CD4-positive, alpha-beta T cell treated with Interferon gamma for 1 hour (primary cell): ENCODE data around the gene ETNK1.
"Not testable (repeated sequence)": the region's sequence is repeated elsewhere in the genome, so short reads cannot be mapped to it uniquely, and the experiment has no call there.

Experiments
- DNase-seq: peaks from one replicate; pipeline ENCODE4 v3.0.0-alpha.2; 2020

The ETNK1 gene

DNA sequence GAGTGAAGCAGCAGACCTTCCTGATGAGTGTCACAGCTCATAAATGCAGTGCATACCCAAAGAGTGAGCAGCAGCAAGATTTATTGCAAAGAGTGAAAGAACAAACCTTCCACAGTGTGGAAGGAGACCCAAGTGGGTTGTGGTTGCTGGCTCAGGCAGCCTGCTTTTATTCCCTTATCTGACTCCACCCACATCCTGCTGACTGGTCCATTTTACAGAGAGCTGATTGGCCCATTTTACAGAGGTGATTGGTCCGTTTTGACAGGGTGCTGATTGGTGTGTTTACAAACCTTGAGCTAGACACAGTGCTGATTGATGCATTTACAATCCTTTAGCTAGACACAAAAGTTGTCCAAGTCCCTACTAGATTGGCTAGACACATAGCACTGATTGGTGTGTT is 67.5 kb downstream of the ETNK1 start:
- not testable (repeated sequence) for DNase-seq

DNA sequence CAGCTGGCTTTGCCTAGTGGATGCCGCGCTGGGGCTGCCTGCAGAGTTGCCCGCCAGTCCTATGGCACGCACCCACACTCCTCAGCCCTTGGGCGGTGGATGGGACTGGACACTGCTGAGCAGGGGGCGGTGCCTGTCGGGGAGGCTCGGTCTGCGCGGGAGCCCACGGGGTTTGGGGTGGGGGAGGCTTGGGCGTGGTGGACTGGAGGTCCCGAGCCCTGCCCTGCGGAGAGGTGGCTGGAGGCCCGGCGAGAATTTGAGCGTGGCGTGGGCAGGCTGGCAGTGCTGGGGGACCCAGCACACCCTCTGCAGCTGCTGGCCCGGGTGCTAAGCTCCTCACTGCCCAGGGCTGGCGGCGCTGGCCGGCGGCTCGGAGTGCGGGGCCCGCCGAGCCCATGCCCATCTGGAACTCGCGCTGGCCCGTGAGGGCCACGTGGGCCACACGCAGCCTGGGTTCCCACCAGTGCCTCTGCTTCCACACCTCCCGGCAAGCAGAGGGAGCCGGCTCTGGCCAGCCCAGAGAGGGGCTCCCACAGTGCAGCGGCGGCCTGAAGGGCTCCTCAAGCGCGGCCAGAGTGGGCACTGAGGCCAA is 68.1 kb downstream of the ETNK1 start:
- DNase-seq: no peak

DNA sequence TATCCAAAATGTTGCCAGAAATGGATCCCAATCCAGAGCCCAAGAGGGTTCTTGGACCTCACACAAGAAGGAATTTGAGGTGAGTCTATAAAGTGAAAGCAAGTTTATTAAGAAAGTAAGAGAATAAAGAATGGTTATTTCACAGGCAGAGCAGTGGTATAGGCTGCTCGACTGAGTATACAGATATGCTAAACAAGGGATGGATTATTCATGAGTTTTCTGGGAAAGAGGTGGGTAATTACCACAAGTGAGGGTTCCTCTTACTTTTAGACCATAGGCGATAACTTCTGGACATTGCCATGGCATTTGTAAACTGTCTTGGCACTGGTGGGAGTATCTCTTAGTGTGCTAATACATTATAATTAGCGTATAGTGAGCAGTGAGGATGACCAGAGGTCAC is 73.6 kb downstream of the ETNK1 start:
- no peak for DNase-seq

DNA sequence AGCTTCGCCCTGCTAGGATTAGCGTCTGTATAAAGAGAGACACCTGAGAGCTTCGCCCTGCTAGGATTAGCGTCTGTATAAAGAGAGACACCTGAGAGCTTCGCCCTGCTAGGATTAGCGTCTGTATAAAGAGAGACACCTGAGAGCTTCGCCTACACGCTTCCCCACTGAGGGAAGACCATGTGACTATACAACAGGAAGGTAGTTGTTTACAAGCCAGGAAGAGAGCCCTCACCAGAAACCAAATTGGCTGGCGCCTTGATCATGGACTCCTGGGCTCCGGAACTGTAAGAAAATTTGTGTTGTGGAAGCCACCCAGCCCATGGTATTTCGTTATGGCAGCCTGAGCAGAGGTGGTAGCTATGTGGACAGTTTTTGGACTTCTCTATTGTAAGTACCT is 74.7 kb downstream of the ETNK1 start:
- DNase-seq: not testable (repeated sequence)

DNA sequence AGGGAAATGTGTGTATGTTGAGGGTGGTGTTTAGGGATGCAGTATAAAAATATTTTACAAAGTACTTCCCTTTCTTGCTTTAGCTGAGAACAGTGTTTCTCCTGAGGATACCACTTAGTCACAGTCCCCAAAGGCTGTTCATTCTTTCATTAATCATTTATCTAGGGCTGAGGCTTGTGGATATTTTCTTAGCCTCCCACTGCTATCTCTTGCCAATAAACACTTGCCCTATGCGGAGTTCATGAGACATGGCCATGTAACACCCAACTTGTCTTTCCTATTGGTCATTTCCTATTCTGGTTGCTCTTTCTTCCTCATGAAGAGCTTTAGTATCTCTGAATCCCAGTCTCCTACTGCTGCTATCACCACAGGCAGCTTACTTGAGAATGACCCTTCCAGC is 75.1 kb downstream of the ETNK1 start:
- no peak for DNase-seq

DNA sequence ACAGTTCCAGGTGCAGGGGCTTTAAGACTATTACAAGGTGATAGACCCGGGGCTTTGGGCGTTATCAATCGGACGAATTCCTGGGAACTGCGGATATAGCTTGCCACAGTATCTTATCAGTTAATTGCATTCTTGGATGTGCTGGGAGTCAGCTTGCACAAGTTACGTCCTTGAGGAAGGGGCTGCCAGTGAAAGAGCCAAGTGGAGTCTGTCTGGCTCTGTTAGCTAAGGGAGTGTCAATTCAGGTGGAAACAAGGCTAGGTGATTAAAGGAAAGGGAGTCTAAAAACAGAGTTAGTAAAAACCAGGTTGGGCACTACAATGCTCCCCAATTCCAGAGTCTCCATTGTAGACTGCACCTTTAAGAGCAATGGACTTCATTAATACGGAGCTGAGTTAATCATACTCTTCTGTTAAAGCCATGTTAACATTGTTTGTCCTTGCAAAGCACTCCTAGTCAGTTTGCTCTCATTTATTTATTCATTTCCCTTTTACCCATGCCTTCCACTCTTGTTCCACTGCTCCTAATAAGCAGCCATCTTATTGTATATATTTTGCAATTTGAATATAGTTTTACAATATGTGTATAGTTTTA is 76.3 kb downstream of the ETNK1 start:
- not testable (repeated sequence) for DNase-seq

DNA sequence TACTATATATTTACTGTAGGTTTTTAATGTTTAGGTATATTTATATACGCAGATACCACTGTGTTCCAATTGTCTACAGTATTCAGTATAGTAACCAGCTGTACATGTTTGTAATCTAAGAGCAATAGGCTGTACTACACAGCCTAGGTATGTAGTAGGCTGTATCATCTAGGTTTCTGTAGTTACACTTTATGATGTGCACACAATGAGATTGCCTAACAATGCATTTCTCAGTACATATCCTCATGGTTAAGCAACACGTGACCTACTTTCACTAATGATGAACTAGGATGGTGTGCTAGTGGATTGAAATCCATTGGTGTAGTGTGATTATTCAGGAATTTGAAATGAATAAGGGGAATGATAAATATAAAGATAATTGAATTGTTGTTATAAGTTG is 77.7 kb downstream of the ETNK1 start:
- no peak for DNase-seq

DNA sequence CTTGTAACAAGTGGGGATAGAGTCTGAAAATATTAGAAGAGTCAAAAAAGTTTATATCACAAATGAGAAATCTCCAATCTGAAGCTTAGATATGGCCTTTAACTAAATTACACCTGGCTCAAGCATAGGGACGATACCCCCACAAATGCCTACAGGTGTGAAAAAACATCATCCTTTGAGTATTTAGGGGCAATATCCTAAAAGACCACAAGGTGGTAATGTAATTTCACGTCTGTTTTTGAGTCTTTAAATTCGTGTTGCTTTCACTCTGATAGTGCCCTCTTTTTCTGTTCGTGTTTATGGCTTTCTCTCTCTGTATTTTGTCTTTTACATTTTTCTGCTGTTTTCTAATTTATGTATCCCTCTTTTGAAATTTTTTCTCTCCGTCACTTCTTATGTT is 84.3 kb downstream of the ETNK1 start:
- DNase-seq: no peak

DNA sequence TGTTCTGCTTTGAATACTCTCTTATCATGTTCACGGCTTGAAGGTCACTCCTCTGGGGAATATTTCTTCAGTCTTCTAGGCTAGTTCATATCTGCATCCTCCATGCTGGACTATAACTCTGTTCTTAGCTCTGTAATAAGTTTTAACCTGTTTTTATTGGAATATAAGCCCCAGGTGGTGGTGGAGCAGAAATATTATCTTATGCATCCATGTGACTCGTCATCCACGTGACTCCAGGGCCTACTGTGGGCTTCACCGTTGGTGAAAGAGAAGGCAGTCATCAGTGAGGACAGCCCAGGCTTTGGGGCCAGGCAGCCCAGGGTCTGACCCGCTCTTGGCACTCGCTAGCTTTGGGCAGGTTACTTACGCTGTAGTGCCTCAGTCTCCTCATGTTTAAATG is 87.1 kb downstream of the ETNK1 start:
- DNase-seq: no peak

DNA sequence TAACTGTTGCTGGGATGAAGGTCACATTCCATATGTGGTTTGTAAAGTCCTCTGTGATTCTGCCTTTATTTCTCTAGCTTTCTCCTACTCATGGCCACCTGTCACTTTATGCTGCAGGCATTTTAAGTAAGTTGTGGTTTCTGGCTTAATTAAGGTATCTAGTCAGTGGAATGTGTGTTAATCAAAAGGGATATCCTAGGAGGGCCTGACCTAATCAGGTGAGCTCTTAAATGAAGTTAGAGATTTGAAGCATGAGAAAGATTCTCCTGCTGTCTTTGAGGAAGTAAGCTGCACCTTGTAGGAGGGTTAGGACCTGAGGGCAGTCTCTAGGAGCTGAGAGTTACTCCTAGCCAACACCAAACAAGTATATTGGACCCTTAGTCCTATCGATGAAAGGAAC is 90.3 kb downstream of the ETNK1 start:
- no peak for DNase-seq

DNA sequence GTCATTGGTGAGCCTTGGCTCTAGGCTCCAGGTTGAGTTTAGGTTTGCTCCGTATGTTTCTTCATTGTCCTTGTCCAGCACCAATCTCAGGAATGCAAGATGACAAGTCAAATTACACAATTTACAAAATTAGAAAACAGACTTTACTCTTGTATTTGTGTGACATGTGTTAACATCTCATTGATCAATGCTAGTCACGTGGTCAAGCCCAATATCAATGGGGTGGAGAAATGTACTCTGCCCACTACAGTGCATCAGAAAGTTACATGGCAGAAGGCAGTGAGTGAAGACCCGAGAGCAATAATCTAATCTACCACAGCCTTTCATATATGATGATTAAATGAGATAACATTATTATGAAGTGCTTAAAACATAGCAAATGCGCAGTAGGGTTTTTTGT is 94.8 kb downstream of the ETNK1 start:
- no peak for DNase-seq

DNA sequence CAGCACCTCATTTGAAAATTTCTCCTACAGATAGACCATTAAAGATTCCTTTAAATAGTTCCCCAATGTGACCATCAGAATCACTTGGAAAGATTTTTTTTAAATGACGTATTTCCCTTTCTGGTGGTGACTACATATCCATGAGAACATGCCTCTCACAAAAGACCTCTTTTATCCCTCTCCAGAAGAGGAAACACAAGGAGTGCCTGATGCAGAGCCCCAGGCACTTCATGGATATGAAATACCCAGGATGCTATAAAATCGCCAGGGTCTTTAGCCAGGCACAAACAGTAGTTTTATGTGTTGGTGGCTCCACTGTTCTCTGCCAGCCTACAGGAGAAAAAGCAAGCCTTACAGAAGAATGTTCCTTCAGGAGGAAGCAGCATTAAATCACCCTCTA is 97.1 kb downstream of the ETNK1 start:
- DNase-seq: no peak

DNA sequence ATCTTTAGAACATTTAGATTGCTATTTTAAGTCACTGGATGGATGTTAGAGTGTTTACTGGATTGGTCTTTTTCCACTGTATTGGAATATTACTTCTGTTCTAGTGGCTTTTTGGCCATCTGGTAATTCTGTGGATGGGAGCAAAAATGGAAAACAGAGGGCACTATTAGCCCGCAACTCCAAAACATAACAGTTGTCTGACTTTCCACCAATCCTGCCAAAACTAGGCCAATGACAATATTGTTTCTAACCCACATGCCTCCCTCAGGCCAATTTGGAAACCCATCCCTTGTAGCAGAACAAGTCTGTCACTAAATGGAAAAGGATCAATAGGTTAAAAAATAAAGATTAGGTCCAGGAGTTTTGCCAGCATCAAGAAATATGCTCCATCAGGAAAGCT is 97.8 kb downstream of the ETNK1 start:
- no peak for DNase-seq

DNA sequence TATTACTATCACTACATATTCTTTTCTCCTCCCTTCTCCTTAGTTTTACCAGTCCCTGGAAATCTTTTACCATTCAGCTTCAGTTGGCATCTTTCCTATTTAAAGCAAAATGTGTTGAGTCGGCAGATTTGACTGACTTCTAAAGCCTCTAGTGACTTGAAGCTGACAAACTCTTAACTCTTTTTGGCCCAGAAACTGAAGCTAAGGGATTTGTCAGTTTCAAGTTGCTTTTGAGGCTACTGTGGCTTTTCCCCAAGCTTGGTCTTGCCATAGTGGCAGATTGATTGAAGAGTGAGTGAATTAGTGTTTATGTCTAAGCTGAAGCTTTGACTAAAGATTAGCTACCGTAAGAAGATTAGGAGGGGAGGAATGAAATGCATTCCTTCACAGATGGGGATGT is 104.0 kb downstream of the ETNK1 start:
- no peak for DNase-seq

DNA sequence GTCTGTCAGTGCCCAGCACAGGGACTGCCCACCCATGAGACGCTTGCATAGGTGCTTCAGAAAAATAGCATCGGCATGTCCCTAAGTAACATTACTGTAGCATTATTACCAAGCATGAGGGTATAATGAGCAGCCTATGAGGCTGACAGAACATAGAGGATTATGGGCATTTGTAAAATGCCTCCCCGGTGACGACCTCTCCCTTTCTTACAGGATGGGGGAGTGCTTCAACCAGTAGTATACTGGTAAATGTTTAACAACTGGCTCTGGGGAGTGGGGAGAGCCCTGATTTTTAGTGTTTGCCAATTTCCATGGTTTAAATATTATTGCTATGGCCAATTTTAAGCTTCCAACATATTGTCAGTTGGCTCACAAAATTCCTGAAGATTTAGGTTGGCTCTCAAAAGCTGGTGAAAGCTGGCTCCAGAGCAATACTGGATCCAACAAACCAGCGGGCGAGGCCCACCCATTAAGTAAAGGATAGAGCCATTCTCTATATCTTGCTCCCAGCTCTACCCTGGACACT is 104.5 kb downstream of the ETNK1 start:
- DNase-seq: no peak

DNA sequence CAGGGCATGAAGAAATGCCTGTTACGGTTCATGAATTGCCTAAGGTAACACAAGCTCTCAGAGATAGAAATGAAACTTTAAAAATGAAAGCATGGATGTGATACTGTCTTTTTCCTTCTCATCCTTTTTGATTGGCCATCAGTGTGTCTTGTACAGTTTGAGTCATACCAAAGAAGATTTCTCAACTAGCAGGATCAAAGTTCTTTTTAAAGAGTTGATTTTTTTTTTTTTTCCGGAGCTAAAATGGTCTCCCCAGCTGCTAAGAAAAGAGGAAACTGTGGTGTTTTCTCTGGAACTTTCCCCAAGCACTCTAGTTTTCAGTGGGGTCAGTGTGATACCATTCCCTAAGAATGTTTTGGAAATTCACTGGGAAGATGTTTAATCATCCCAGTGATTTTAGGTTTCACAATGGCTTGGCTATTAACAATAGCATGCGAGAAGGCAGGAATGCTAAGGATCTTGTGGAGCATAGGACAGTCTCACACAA is 105.0 kb downstream of the ETNK1 start:
- DNase-seq: no peak

DNA sequence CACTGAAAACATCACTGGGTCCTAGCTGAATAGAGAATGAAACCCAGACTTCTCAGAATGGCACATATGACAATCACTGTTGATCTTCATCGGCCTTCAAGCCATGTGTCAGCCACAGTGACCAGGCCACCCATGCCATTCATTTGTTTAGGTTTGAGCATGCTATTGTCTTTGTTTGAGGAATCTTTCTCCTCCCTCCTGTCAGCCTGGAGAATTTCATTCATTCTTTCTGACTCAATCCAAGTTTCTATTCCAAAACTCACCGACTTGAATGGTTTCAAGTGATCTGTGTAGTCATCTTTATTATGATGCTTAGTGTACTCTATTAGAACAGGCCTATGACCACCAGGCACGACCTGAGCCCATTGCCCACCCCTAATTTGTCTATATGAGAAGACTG is 106.3 kb downstream of the ETNK1 start:
- DNase-seq: no peak

DNA sequence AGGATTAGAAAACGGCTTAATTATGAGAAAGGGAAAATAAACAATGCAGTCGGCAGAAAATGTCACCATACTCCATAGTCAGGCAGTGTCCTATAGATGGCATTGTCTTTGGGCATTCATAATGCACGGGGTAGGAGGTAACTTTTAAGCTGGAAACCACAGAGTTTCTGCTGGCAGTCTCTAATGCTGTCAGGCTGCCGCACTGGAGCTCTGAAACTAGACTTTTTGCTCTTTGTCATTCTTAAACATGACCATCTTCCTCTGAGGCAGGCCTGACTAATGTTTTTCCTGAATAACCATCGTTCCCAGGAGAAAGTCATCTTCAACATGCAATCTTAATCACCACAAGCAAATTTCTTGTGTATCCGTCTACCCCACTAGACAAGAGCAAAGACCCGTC is 108.8 kb downstream of the ETNK1 start:
- no peak for DNase-seq

DNA sequence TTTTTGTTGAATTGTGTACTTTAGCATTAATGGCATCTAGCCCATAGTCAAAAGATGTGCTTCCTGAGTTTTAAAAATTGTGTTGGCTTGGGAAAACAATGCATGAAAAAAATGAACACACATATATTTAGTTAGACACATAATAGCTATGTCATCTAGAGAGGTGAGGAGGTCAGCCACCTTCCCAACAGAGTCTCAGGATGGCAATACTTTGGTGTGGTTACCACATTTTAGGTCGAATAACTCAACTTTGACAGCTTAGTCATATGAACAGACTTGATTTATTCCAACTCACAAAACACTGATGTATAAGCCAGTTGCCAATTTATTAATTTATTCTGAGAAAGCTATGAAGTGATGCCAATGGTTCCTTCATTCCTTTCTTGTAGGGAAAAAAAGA is 114.0 kb downstream of the ETNK1 start:
- DNase-seq: no peak
